Endodermal cell (in vitro differentiated cells): ENCODE measurements around the gene APPL2. TPM values are rescaled to one million over a fixed set of nuclear protein-coding genes. Genes with fewer than 3 reads are reported as not detected.

ENCODE experiments used
- DNase-seq: peaks from one replicate; pipeline ENCODE4 v3.0.0-alpha.2; 2017
- H3K27ac ChIP-seq: 2 replicates; pipeline ENCODE4 v1.5.1; 2013; ENCODE audit warnings: mild to moderate bottlenecking, low read depth, low read length, moderate library complexity
- H3K27me3 ChIP-seq: 2 replicates; pipeline ENCODE4 v1.6.1; 2013; ENCODE audit warnings: mild to moderate bottlenecking, low read length, moderate library complexity; ENCODE audit not compliant: insufficient read depth, control insufficient read depth, poor library complexity, severe bottlenecking
- H3K36me3 ChIP-seq: 2 replicates; pipeline ENCODE4 v1.7.0; 2013; ENCODE audit warnings: mild to moderate bottlenecking, low read length, moderate library complexity; ENCODE audit not compliant: control insufficient read depth, insufficient read depth
- H3K4me1 ChIP-seq: one replicate; pipeline ENCODE4 v1.7.0; 2013; ENCODE audit warnings: low read length; ENCODE audit not compliant: control insufficient read depth, insufficient read depth
- H3K4me3 ChIP-seq: 2 replicates; pipeline ENCODE4 v1.5.1; 2013; ENCODE audit warnings: mild to moderate bottlenecking, low read length, moderate library complexity
- H3K9ac ChIP-seq: 2 replicates; pipeline ENCODE4 v1.6.1; 2013; ENCODE audit warnings: mild to moderate bottlenecking, low read length, moderate library complexity; ENCODE audit not compliant: poor library complexity, severe bottlenecking; ENCODE audit errors: extremely low read depth
- H3K9me3 ChIP-seq: 2 replicates; pipeline ENCODE4 v1.6.1; 2013; ENCODE audit warnings: mild to moderate bottlenecking, low read length, moderate library complexity; ENCODE audit not compliant: control insufficient read depth
- H3K27ac Mint-ChIP-seq: 2 replicates; pipeline ENCODE4 v1.8.0; 2020; ENCODE audit warnings: mixed read lengths
- H3K27me3 Mint-ChIP-seq: 2 replicates; pipeline ENCODE4 v1.8.0; 2021; ENCODE audit warnings: mild to moderate bottlenecking, mixed read lengths; ENCODE audit not compliant: insufficient read depth
- H3K36me3 Mint-ChIP-seq: 2 replicates; pipeline ENCODE4 v1.8.0; 2020; ENCODE audit warnings: low read depth, mixed read lengths
- H3K4me1 Mint-ChIP-seq: 2 replicates; pipeline ENCODE4 v1.8.0; 2020; ENCODE audit warnings: mixed read lengths
- H3K4me3 Mint-ChIP-seq: 2 replicates; pipeline ENCODE4 v1.8.0; 2020; ENCODE audit warnings: mild to moderate bottlenecking, moderate library complexity, mixed read lengths
- H3K9me3 Mint-ChIP-seq: 2 replicates; pipeline ENCODE4 v1.8.0; 2020; ENCODE audit warnings: mild to moderate bottlenecking, mixed read lengths
- CTCF ChIP-seq: fragments of 200-600 bp; sonication (generic); conservative IDR thresholded peaks from 2 replicates; pipeline ENCODE4 v1.5.0; 2021; ENCODE audit warnings: antibody characterized with exemption, mild to moderate bottlenecking
- WGBS, 2 experiments: methylation state at CpG; one replicate each; pipeline versions ENCODE4 v1.1.5 to v1.1.7; 2013; ENCODE audit warnings: missing lambda C conversion rate in 2 of 2, mixed read lengths in 1 of 2; ENCODE audit not compliant: insufficient coverage in 1 of 2, insufficient read length in 1 of 2; 5-methylcytosine and 5-hydroxymethylcytosine counted together
- total RNA-seq, 2 donors: library from RNA; stranded (reverse); fragmentation: NEBNext Ultra II Directional in 1 of 2; extraction: Animal tissue kit (Norgen Biotek cat#: 25700) in 1 of 2; gene quantifications; 2 replicates in 1 of 2; 3 replicates in 1 of 2; pipeline ENCODE4 v1.2.1, GENCODE V29; 2021

Gene APPL2
- total RNA-seq, 2 donors from 2014 or later, result 31.8 to 35.2 TPM

GRCh38 chr12:105156260-105156659 is 79.7 kb downstream of the APPL2 start:
- Mint-ChIP-seq H3K27me3 (no peaks in the 10 kb centered on the region), H3K4me1 (no peaks in the 10 kb centered on the region), H3K36me3 (peaks cover 59% of the 10 kb centered on the region), H3K4me3 (no peak overlapping the region), H3K9me3 (no peaks in the 10 kb centered on the region), H3K27ac (no peak overlapping the region)
- Histone ChIP-seq H3K27ac (no peak overlapping the region), H3K4me3 (no peak overlapping the region), H3K9ac (no peak overlapping the region), H3K9me3 (no peaks in the 10 kb centered on the region), H3K27me3 (no peaks in the 10 kb centered on the region), H3K4me1 (no peaks in the 10 kb centered on the region), H3K36me3 (peaks cover 67% of the 10 kb centered on the region)
- no peak for TF ChIP-seq CTCF
- 95% methylated on average over 2 of the region's 2 CpGs; no CpG with 5 or more reads in 1 of the 2 experiments for WGBS, 2 experiments
- no peak for DNase-seq

GRCh38 chr12:105142259-105142658 is 93.7 kb downstream of the APPL2 start:
- no peak for DNase-seq
- Mint-ChIP-seq H3K4me1 (peaks cover 7% of the 10 kb centered on the region), H3K27ac (no peak overlapping the region), H3K9me3 (no peaks in the 10 kb centered on the region), H3K36me3 (peaks cover 48% of the 10 kb centered on the region), H3K27me3 (no peaks in the 10 kb centered on the region), H3K4me3 (no peak overlapping the region)
- Histone ChIP-seq H3K9me3 (no peaks in the 10 kb centered on the region), H3K4me3 (no peak overlapping the region), H3K27ac (no peak overlapping the region), H3K27me3 (no peaks in the 10 kb centered on the region), H3K9ac (no peak overlapping the region), H3K36me3 (peaks cover 89% of the 10 kb centered on the region), H3K4me1 (peaks cover 5% of the 10 kb centered on the region)
- WGBS, 2 experiments, result 100% methylated on average over 2 of the region's 3 CpGs; no CpG with 5 or more reads in 1 of the 2 experiments
- no peak for TF ChIP-seq CTCF

GRCh38 chr12:105141320-105141922 is 94.6 kb downstream of the APPL2 start:
- Histone ChIP-seq H3K4me1 (peaks cover 10% of the 10 kb centered on the region), H3K9me3 (no peaks in the 10 kb centered on the region), H3K4me3 (no peak overlapping the region), H3K9ac (no peak overlapping the region), H3K36me3 (peaks cover 87% of the 10 kb centered on the region), H3K27ac (no peak overlapping the region), H3K27me3 (no peaks in the 10 kb centered on the region)
- 88 to 92% methylated on average over 4 to 5 of the region's 6 CpGs for WGBS, 2 experiments
- peak overlapping the region; percentile 18 for H3K27ac Mint-ChIP-seq
- peaks cover 15% of the 10 kb centered on the region for H3K4me1 Mint-ChIP-seq
- no peaks in the 10 kb centered on the region for H3K9me3 Mint-ChIP-seq
- DNase-seq, result no peak
- no peak overlapping the region for H3K4me3 Mint-ChIP-seq
- TF ChIP-seq CTCF, result no peak
- H3K27me3 Mint-ChIP-seq, result no peaks in the 10 kb centered on the region
- peaks cover 43% of the 10 kb centered on the region for H3K36me3 Mint-ChIP-seq
